Esophagus squamous epithelium (tissue), 4 donors: ENCODE results near the gene OR2F1.

Experiments
- CTCF ChIP-seq, 6 experiments: fragments of 450-650 bp in 4 of 6; fragments of 200-600 bp in 2 of 6; sonication (generic) in 2 of 6; IDR thresholded peaks; one replicate each; pipeline ENCODE4 v1.5.1; 2016 to 2019; ENCODE audit warnings: antibody characterized with exemption in 6 of 6, mild to moderate bottlenecking in 4 of 6, moderate library complexity in 4 of 6
- POLR2A ChIP-seq, 4 donors: fragments of 450-650 bp; IDR thresholded peaks; one replicate each; pipeline ENCODE4 v1.6.1; 2017; ENCODE audit warnings: antibody characterized with exemption in 4 of 4, mild to moderate bottlenecking in 4 of 4, moderate library complexity in 3 of 4

DNA sequence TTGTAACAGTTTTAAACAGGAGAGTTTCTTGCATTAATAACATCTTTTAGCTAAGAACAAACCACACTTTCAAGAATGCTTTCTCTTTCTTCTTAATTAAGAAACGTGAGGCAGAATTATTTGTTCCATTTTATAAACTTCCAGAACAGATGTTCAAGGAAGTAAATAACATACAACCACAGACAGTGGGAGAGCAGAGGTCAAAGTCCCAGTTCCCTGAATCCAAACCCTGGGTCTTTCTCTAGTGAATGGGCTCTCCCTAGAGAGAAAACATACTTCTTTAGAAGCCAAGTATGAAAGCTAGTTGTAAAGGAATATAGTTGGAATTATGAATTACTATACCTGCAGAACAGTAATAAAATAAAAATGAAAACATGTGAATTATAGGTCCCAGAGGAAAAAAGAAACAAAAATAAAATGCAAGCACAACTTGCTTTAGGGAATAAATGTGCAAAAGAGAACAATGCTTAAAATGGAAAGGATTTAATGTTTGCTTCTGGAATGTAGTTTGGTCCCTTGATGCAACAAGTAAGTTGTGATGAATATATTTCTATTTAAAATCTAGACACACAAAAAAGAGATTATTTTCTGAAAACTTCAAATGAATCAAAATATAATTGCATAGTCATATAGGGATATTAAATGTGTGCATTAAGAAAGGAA is 51.5 kb downstream of the OR2F1 start:
- no peak for TF ChIP-seq CTCF (IDR thresholded peaks at IDR 0.05)
- TF ChIP-seq POLR2A (IDR thresholded peaks at IDR 0.05) = no peak
